GM08714 (cell line): ENCODE data around the gene AK8.

ENCODE experiments used
- H3K4me3 ChIP-seq: fragments of 200-500 bp; sonication (Bioruptor generic); 2 replicates; pipeline ENCODE4 v1.5.1; 2014; ENCODE audit warnings: mild to moderate bottlenecking, low read length, inconsistent platforms
- ZNF274 ChIP-seq: IDR thresholded peaks from 2 replicates; pipeline ENCODE4 v1.6.1; 2012; ENCODE audit warnings: mild to moderate bottlenecking, low read depth, low read length

AK8 gene

GRCh38 chr9:132761602-132762001, 116.5 kb downstream of the AK8 start:
- no peak overlapping the region for H3K4me3 ChIP-seq
- TF ChIP-seq ZNF274: no peak

- H3K4me3 ChIP-seq: no peak overlapping the region
- no peak for TF ChIP-seq ZNF274
Measured at GRCh38 chr9:132760057-132760456, 118.0 kb downstream of the AK8 start.

GRCh38 chr9:132757016-132757415, 121.1 kb downstream of the AK8 start:
- H3K4me3 ChIP-seq: no peak overlapping the region
- no peak for TF ChIP-seq ZNF274

- H3K4me3 ChIP-seq: no peak overlapping the region
- TF ChIP-seq ZNF274: no peak
Measured at GRCh38 chr9:132756214-132756845, 121.8 kb downstream of the AK8 start.

GRCh38 chr9:132755096-132755495, 123.0 kb downstream of the AK8 start:
- TF ChIP-seq ZNF274: no peak
- no peak overlapping the region for H3K4me3 ChIP-seq

GRCh38 chr9:132754236-132754635, 123.8 kb downstream of the AK8 start:
- no peak overlapping the region for H3K4me3 ChIP-seq
- TF ChIP-seq ZNF274: no peak

- TF ChIP-seq ZNF274: no peak
- no peak overlapping the region for H3K4me3 ChIP-seq
Measured at GRCh38 chr9:132753593-132753880, 124.5 kb downstream of the AK8 start.

GRCh38 chr9:132752877-132753592, 125.0 kb downstream of the AK8 start:
- H3K4me3 ChIP-seq: no peak overlapping the region
- no peak for TF ChIP-seq ZNF274

GRCh38 chr9:132750668-132751067, 127.4 kb downstream of the AK8 start:
- TF ChIP-seq ZNF274: no peak
- H3K4me3 ChIP-seq: no peak overlapping the region

- no peak for TF ChIP-seq ZNF274
- no peak overlapping the region for H3K4me3 ChIP-seq
Measured at GRCh38 chr9:132749306-132749705, 128.8 kb downstream of the AK8 start.

GRCh38 chr9:132748450-132748849, 129.6 kb downstream of the AK8 start:
- no peak overlapping the region for H3K4me3 ChIP-seq
- no peak for TF ChIP-seq ZNF274

- H3K4me3 ChIP-seq: no peak overlapping the region
- TF ChIP-seq ZNF274: no peak
Measured at GRCh38 chr9:132745756-132746709, 132.1 kb downstream of the AK8 start.

GRCh38 chr9:132744881-132745755, 133.0 kb downstream of the AK8 start:
- no peak for TF ChIP-seq ZNF274
- H3K4me3 ChIP-seq: no peak overlapping the region
